Gastroesophageal sphincter (tissue), 4 donors: ENCODE results near the gene MGARP. TPM values are rescaled to one million over a fixed set of nuclear protein-coding genes. Genes with fewer than 3 reads are reported as not detected.
A peak's percentile ranks its signal among the peaks of the same experiment; 100 is the strongest.

Experiments
- ATAC-seq: fragments of 150-250 bp; one replicate; pipeline ENCODE4 v1.9.1; 2016; ENCODE audit warnings: mild to moderate bottlenecking, moderate library complexity
- H3K27ac ChIP-seq, 4 donors: fragments of 200-600 bp; sonication (generic) in 3 of 4; 1 replicate in 3 of 4; 2 replicates in 1 of 4; pipeline ENCODE4 v1.5.1; 2016 to 2019
- H3K27me3 ChIP-seq: fragments of 200-600 bp; sonication (generic); one replicate; pipeline ENCODE4 v1.5.1; 2019
- H3K36me3 ChIP-seq, 2 donors: fragments of 200-600 bp; sonication (generic); one replicate each; pipeline ENCODE4 v1.5.1; 2019; ENCODE audit warnings: control low read depth in 1 of 2
- H3K4me1 ChIP-seq, 3 donors: fragments of 200-600 bp; sonication (generic); 1 replicate in 2 of 3; 2 replicates in 1 of 3; pipeline ENCODE4 v1.5.1; 2016 to 2019; ENCODE audit warnings: control low read depth in 2 of 3
- H3K4me3 ChIP-seq, 2 donors: fragments of 200-600 bp; sonication (generic); one replicate each; pipeline ENCODE4 v1.5.1; 2019; ENCODE audit warnings: mild to moderate bottlenecking in 1 of 2, moderate library complexity in 1 of 2
- H3K9me3 ChIP-seq, 3 donors: fragments of 200-600 bp; sonication (generic); one replicate each; pipeline ENCODE4 v1.5.1; 2017 to 2019; ENCODE audit warnings: control low read depth in 2 of 3
- CTCF ChIP-seq, 4 experiments: fragments of 200-600 bp in 2 of 4; fragments of 450-650 bp in 2 of 4; sonication (generic) in 1 of 4; IDR thresholded peaks; one replicate each; pipeline ENCODE4 v1.5.1; 2017 to 2019; ENCODE audit warnings: antibody characterized with exemption in 4 of 4, mild to moderate bottlenecking in 2 of 4, moderate library complexity in 2 of 4
- EP300 ChIP-seq: sonication (generic); formaldehyde crosslinking; IDR thresholded peaks from one replicate; pipeline ENCODE4 v1.6.1; 2017; ENCODE audit warnings: antibody characterized with exemption, mild to moderate bottlenecking
- POLR2A ChIP-seq, 2 donors: fragments of 450-650 bp; IDR thresholded peaks; one replicate each; pipeline ENCODE4 v1.6.1; 2017; ENCODE audit warnings: antibody characterized with exemption in 2 of 2, mild to moderate bottlenecking in 2 of 2, moderate library complexity in 1 of 2
- POLR2AphosphoS5 ChIP-seq: sonication (generic); formaldehyde crosslinking; IDR thresholded peaks from one replicate; pipeline ENCODE4 v1.6.1; 2017; ENCODE audit warnings: antibody characterized with exemption
- WGBS, 2 donors: methylation state at CpG; one replicate each; pipeline ENCODE4 v1.1.5; 2018; ENCODE audit warnings: low coverage in 1 of 2; 5-methylcytosine and 5-hydroxymethylcytosine counted together
- total RNA-seq, 4 donors: library from RNA; depleted of rRNA; stranded (reverse); fragments of >200 nt; gene quantifications; one replicate each; pipeline ENCODE4 v1.1.0, GENCODE V29; 2016

MGARP gene
- total RNA-seq, 4 donors from 2014 or later = 0.94 to 6.5 (median 1.7) TPM

GRCh38 chr4:139300431-139301112 lies 20.5 kb upstream of the MGARP start:
- Histone ChIP-seq H3K4me3 (peak overlapping the region; percentile 90 to 98), H3K4me1 (peaks cover 0 to 80% (median 16%) of the 10 kb centered on the region in 3 donors), H3K27ac (peak overlapping the region; percentile 92 to 95 (median 94)), H3K36me3 (peaks cover 0 to 4% of the 10 kb centered on the region in 2 donors), H3K9me3 (no peaks in the 10 kb centered on the region), H3K27me3 (no peaks in the 10 kb centered on the region)
- peak; percentile 35 for ATAC-seq
- TF ChIP-seq POLR2AphosphoS5 (no peak), EP300 (no peak), CTCF (IDR thresholded peaks at IDR 0.05) (no peak)
- WGBS, 2 donors = 7 to 10% methylated on average over 16 of the region's 16 CpGs

- TF ChIP-seq POLR2AphosphoS5 (no peak), POLR2A (IDR thresholded peaks at IDR 0.05) (no peak), EP300 (no peak), CTCF (IDR thresholded peaks at IDR 0.05) (no peak)
- peak overlapping the region in 2 of 4 donors; percentile 92 to 93 for H3K27ac ChIP-seq
- no peak for ATAC-seq
- H3K4me3 ChIP-seq = no peak overlapping the region
- no peaks in the 10 kb centered on the region for H3K9me3 ChIP-seq
- H3K27me3 ChIP-seq = no peaks in the 10 kb centered on the region
- peaks cover 0 to 75% (median 16%) of the 10 kb centered on the region in 3 donors for H3K4me1 ChIP-seq
- H3K36me3 ChIP-seq = peaks cover 0 to under 1% of the 10 kb centered on the region in 2 donors
- 22 to 32% methylated on average over 1 of the region's 1 CpG for WGBS, 2 donors
These were observed 19.5 kb upstream of the MGARP start for GRCh38 chr4:139299536-139299935.

GRCh38 chr4:139297001-139297410 lies 17.0 kb upstream of the MGARP start:
- 55 to 56% methylated on average over 2 of the region's 2 CpGs for WGBS, 2 donors
- Histone ChIP-seq H3K9me3 (no peaks in the 10 kb centered on the region), H3K4me1 (peaks cover 0 to 77% (median 15%) of the 10 kb centered on the region in 3 donors), H3K4me3 (no peak overlapping the region), H3K27me3 (no peaks in the 10 kb centered on the region), H3K36me3 (peaks cover 0 to 18% of the 10 kb centered on the region in 2 donors), H3K27ac (no peak overlapping the region)
- TF ChIP-seq CTCF (IDR thresholded peaks at IDR 0.05) = no peak
- no peak for TF ChIP-seq POLR2A (IDR thresholded peaks at IDR 0.05)
- TF ChIP-seq EP300 = no peak
- TF ChIP-seq POLR2AphosphoS5 = no peak
- no peak for ATAC-seq

GRCh38 chr4:139295942-139296299 lies 15.9 kb upstream of the MGARP start:
- no peaks in the 10 kb centered on the region for H3K9me3 ChIP-seq
- WGBS, 2 donors = 0 to 8% methylated on average over 5 to 6 of the region's 6 CpGs
- H3K27me3 ChIP-seq = no peaks in the 10 kb centered on the region
- H3K4me1 ChIP-seq = peaks cover 0 to 78% (median 15%) of the 10 kb centered on the region in 3 donors
- ATAC-seq = no peak
- TF ChIP-seq CTCF (IDR thresholded peaks at IDR 0.05) = no peak
- TF ChIP-seq POLR2AphosphoS5 = no peak
- TF ChIP-seq POLR2A (IDR thresholded peaks at IDR 0.05) = no peak
- TF ChIP-seq EP300 = no peak
- peak overlapping the region; percentile 80 to 87 for H3K4me3 ChIP-seq
- H3K27ac ChIP-seq = peak overlapping the region; percentile 54 to 92 (median 88)
- H3K36me3 ChIP-seq = peaks cover 0 to 29% of the 10 kb centered on the region in 2 donors
